H1 (cell line): ENCODE results near the gene GUCY1A1. TPM values are rescaled to one million over a fixed set of nuclear protein-coding genes. Genes with fewer than 3 reads are reported as not detected.

Source experiments
- CTCF ChIA-PET: fragments of 300-600 bp; sonication (Branson Sonifier 250); formaldehyde crosslinking; loops from one replicate; lab custom pipeline; 2021; ENCODE audit not compliant: partially characterized antibody; lab: Charles Lee
- POLR2A ChIA-PET: fragments of 300-600 bp; sonication (Branson Sonifier 250); formaldehyde crosslinking; loops from one replicate; lab custom pipeline; 2021; ENCODE audit warnings: inconsistent platforms; ENCODE audit not compliant: partially characterized antibody; lab: Charles Lee
- DNase-seq, 2 experiments: peaks; one replicate each; pipeline versions ENCODE4 v3.0.0 to v3.0.0-alpha.2; 2010 to 2022; ENCODE audit warnings: low spot score in 2 of 2, low read depth in 1 of 2, mixed read lengths in 1 of 2
- FAIRE-seq: peaks from 2 replicates; lab custom pipeline; 2011; peaks lifted over from hg19 to GRCh38; lab: Jason Lieb, UNC
- H2AFZ ChIP-seq: 2 replicates; pipeline ENCODE4 v1.8.1; 2012; ENCODE audit warnings: low read length, inconsistent platforms
- H2AK5ac ChIP-seq: 2 replicates; pipeline ENCODE4 v1.6.1; 2013; ENCODE audit warnings: low read depth, low read length
- H2BK120ac ChIP-seq: replicated peaks from 2 replicates; pipeline ENCODE3; 2013; ENCODE audit warnings: low read depth, low read length, inconsistent platforms
- H2BK12ac ChIP-seq: 2 replicates; pipeline ENCODE4 v1.6.1; 2013; ENCODE audit warnings: low read depth, low read length
- H2BK15ac ChIP-seq: 2 replicates; pipeline ENCODE4 v1.6.1; 2013; ENCODE audit warnings: low read length
- H2BK20ac ChIP-seq: 2 replicates; pipeline ENCODE4 v1.6.1; 2013; ENCODE audit warnings: low read length
- H2BK5ac ChIP-seq: 2 replicates; pipeline ENCODE4 v1.6.1; 2013; ENCODE audit warnings: low read depth, low read length
- H3K14ac ChIP-seq: 2 replicates; pipeline ENCODE4 v1.6.1; 2013; ENCODE audit warnings: inconsistent platforms; ENCODE audit not compliant: insufficient read length
- H3K18ac ChIP-seq: 2 replicates; pipeline ENCODE4 v1.6.1; 2013; ENCODE audit warnings: low read length; ENCODE audit errors: extremely low read depth
- H3K23ac ChIP-seq: 2 replicates; pipeline ENCODE4 v1.6.1; 2013; ENCODE audit warnings: inconsistent platforms; ENCODE audit not compliant: insufficient read length
- H3K23me2 ChIP-seq: 2 replicates; pipeline ENCODE4 v1.6.1; 2013; ENCODE audit warnings: low read depth, low read length
- H3K27ac ChIP-seq: 2 replicates; pipeline ENCODE4 v1.6.1; 2011; ENCODE audit warnings: low read depth, low read length, inconsistent platforms
- H3K27me3 ChIP-seq, 4 experiments: replicated peaks in 1 of 4; 1 replicate in 1 of 4; 2 replicates in 3 of 4; pipeline versions ENCODE4 v1.6.1 to v1.8.1; 2011 to 2013; ENCODE audit warnings: low read length in 3 of 4, mild to moderate bottlenecking in 3 of 4, inconsistent platforms in 2 of 4, mixed read lengths in 2 of 4, moderate library complexity in 1 of 4; ENCODE audit not compliant: control insufficient read depth in 3 of 4, insufficient read depth in 3 of 4; ENCODE audit errors: extremely low read depth in 1 of 4
- H3K36me3 ChIP-seq, 4 experiments: 2 replicates each; pipeline versions ENCODE4 v1.6.1 to v1.8.1; 2011 to 2013; ENCODE audit warnings: mild to moderate bottlenecking in 4 of 4, low read length in 3 of 4, moderate library complexity in 2 of 4, control low read depth in 1 of 4, inconsistent platforms in 1 of 4; ENCODE audit not compliant: insufficient read depth in 4 of 4, control insufficient read depth in 2 of 4
- H3K4ac ChIP-seq: replicated peaks from 2 replicates; pipeline ENCODE3; 2013; ENCODE audit warnings: low read length, low read depth, mixed read lengths, inconsistent platforms; ENCODE audit not compliant: insufficient read length
- H3K4me1 ChIP-seq, 4 experiments: replicated peaks in 1 of 4; 1 replicate in 1 of 4; 2 replicates in 3 of 4; pipeline versions ENCODE4 v1.6.1 to v1.8.1; 2011 to 2013; ENCODE audit warnings: low read length in 3 of 4, inconsistent platforms in 2 of 4, mixed read lengths in 1 of 4; ENCODE audit not compliant: insufficient read depth in 4 of 4, control insufficient read depth in 3 of 4
- H3K4me2 ChIP-seq, 2 experiments: 2 replicates each; pipeline versions ENCODE4 v1.6.1 to v1.8.1; 2011 to 2013; ENCODE audit warnings: low read depth in 2 of 2, low read length in 2 of 2, control low read depth in 1 of 2, inconsistent platforms in 1 of 2, mild to moderate bottlenecking in 1 of 2; ENCODE audit not compliant: insufficient read depth in 1 of 2
- H3K4me3 ChIP-seq, 4 experiments: fragments of 200-600, 300-600 bp in 1 of 4; sonication (generic), shearing (Covaris generic), sonication (Bioruptor Twin) in 1 of 4; 2 replicates each; pipeline versions ENCODE4 v1.5.1 to v1.8.1; 2011 to 2016; ENCODE audit warnings: low read length in 4 of 4, low read depth in 3 of 4, control low read depth in 2 of 4, inconsistent platforms in 2 of 4, mild to moderate bottlenecking in 2 of 4, mixed read lengths in 1 of 4, moderate library complexity in 1 of 4; ENCODE audit not compliant: insufficient read depth in 2 of 4; ENCODE audit errors: extremely low read depth in 1 of 4
- H3K56ac ChIP-seq: replicated peaks from 2 replicates; pipeline ENCODE3; 2013; ENCODE audit warnings: low read depth, mild to moderate bottlenecking, mixed read lengths, low read length, inconsistent platforms; ENCODE audit not compliant: insufficient read length
- H3K79me1 ChIP-seq: 2 replicates; pipeline ENCODE4 v1.6.1; 2013; ENCODE audit warnings: low read depth, low read length, control low read depth
- H3K79me2 ChIP-seq, 2 experiments: 2 replicates each; pipeline versions ENCODE4 v1.6.1 to v1.8.1; 2012 to 2013; ENCODE audit warnings: low read length in 2 of 2, mild to moderate bottlenecking in 2 of 2, inconsistent platforms in 1 of 2; ENCODE audit not compliant: insufficient read depth in 2 of 2, control insufficient read depth in 1 of 2
- H3K9ac ChIP-seq, 4 experiments: replicated peaks in 1 of 4; 1 replicate in 1 of 4; 2 replicates in 3 of 4; pipeline versions ENCODE4 v1.6.1 to v1.8.1; 2011 to 2013; ENCODE audit warnings: low read depth in 3 of 4, low read length in 3 of 4, control low read depth in 2 of 4, mild to moderate bottlenecking in 2 of 4, moderate library complexity in 2 of 4, inconsistent platforms in 1 of 4; ENCODE audit errors: extremely low read depth in 1 of 4
- H3K9me3 ChIP-seq, 2 experiments: 2 replicates each; pipeline versions ENCODE4 v1.6.1 to v1.8.1; 2012 to 2013; ENCODE audit warnings: mild to moderate bottlenecking in 2 of 2, moderate library complexity in 2 of 2, control low read depth in 1 of 2, inconsistent platforms in 1 of 2, low read depth in 1 of 2, low read length in 1 of 2, mixed read lengths in 1 of 2; ENCODE audit not compliant: insufficient read depth in 2 of 2
- H4K20me1 ChIP-seq, 2 experiments: replicated peaks in 1 of 2; 2 replicates each; pipeline versions ENCODE3 to v1.8.1; 2011 to 2013; ENCODE audit warnings: inconsistent platforms in 2 of 2, low read length in 2 of 2, mild to moderate bottlenecking in 1 of 2; ENCODE audit not compliant: insufficient read depth in 2 of 2, control insufficient read depth in 1 of 2
- H4K5ac ChIP-seq: 2 replicates; pipeline ENCODE4 v1.6.1; 2013; ENCODE audit warnings: low read length, low read depth, mixed read lengths, inconsistent platforms; ENCODE audit not compliant: insufficient read length
- H4K8ac ChIP-seq: 2 replicates; pipeline ENCODE4 v1.8.0; 2013; ENCODE audit warnings: mild to moderate bottlenecking, moderate library complexity, low read length, inconsistent platforms; ENCODE audit not compliant: insufficient read depth; ENCODE audit errors: extremely low read depth
- H4K91ac ChIP-seq: replicated peaks from 2 replicates; pipeline ENCODE3; 2013; ENCODE audit warnings: low read length, mixed read lengths, inconsistent platforms; ENCODE audit not compliant: insufficient read length
- CTCF ChIP-seq, 3 experiments: IDR thresholded peaks; 1 replicate in 2 of 3; 2 replicates in 1 of 3; pipeline versions ENCODE4 v1.5.1 to v1.6.1; 2011; ENCODE audit warnings: low read length in 3 of 3, mild to moderate bottlenecking in 3 of 3, inconsistent platforms in 2 of 3, low read depth in 1 of 3, moderate library complexity in 1 of 3; ENCODE audit not compliant: insufficient read depth in 1 of 3; ENCODE audit errors: control extremely low read depth in 1 of 3
- EZH2 ChIP-seq: fragments of 200-600 bp; sonication (generic); IDR thresholded peaks from 2 replicates; pipeline ENCODE4 v1.7.1; 2012; ENCODE audit warnings: low read depth, mild to moderate bottlenecking, moderate library complexity, low read length, inconsistent platforms; ENCODE audit not compliant: severe bottlenecking
- KDM1A ChIP-seq: fragments of 200-600, 300-600 bp; sonication (generic); IDR thresholded peaks from 2 replicates; pipeline ENCODE4 v1.7.1; 2016; ENCODE audit warnings: mild to moderate bottlenecking, low read length, borderline replicate concordance
- KDM5A ChIP-seq: fragments of 200-600 bp; IDR thresholded peaks from 2 replicates; pipeline ENCODE4 v1.7.1; 2012; ENCODE audit warnings: mild to moderate bottlenecking, low read length, inconsistent platforms, mixed read lengths
- NANOG ChIP-seq: IDR thresholded peaks from 2 replicates; pipeline ENCODE4 v1.6.1; 2011; ENCODE audit warnings: low read length, low read depth, mild to moderate bottlenecking, inconsistent platforms; ENCODE audit not compliant: insufficient read depth, poor library complexity, severe bottlenecking
- RFX5 ChIP-seq: IDR thresholded peaks from 2 replicates; pipeline ENCODE4 v1.6.1; 2011; ENCODE audit warnings: low read depth, low read length, improper control_type of control experiment, borderline replicate concordance
- RNF2 ChIP-seq: fragments of 200-900, 300-1000 bp; sonication (generic); IDR thresholded peaks from 2 replicates; pipeline ENCODE4 v1.7.1; 2016; ENCODE audit warnings: borderline replicate concordance, low read depth, mild to moderate bottlenecking, antibody characterized with exemption, low read length; ENCODE audit not compliant: poor library complexity, severe bottlenecking; ENCODE audit errors: missing control alignments
- TAF7 ChIP-seq: optimal IDR thresholded peaks from 2 replicates; pipeline ENCODE3; 2011; ENCODE audit warnings: low read depth, mild to moderate bottlenecking, inconsistent platforms, low read length, moderate library complexity, borderline replicate concordance
- TEAD4 ChIP-seq: IDR thresholded peaks from 2 replicates; pipeline ENCODE4 v1.6.1; 2012; ENCODE audit warnings: low read depth, low read length, inconsistent platforms, mixed read lengths
- WGBS, 2 experiments: shearing (Covaris generic) in 1 of 2; methylation state at CpG; one replicate each; pipeline versions ENCODE4 v1.1.6 to v1.1.7; 2013 to 2015; ENCODE audit warnings: low lambda C conversion rate in 2 of 2, mixed read lengths in 2 of 2, inconsistent platforms in 1 of 2, low coverage in 1 of 2, missing lambda C conversion rate in 1 of 2; ENCODE audit not compliant: insufficient replicate concordance in 2 of 2, insufficient coverage in 1 of 2, insufficient read length in 1 of 2; ENCODE audit errors: extremely low coverage in 1 of 2, missing lambda C conversion rate in 1 of 2; 5-methylcytosine and 5-hydroxymethylcytosine counted together
- polyA plus RNA-seq, 7 experiments: library from polyadenylated mRNA; depleted of rRNA in 3 of 7; stranded (reverse) in 5 of 7; unstranded in 2 of 7; fragments of >200 nt in 5 of 7; fragments of 200-250 nt in 2 of 7; gene quantifications; 1 replicate in 5 of 7; 2 replicates in 1 of 7; 4 replicates in 1 of 7; pipeline versions ENCODE4 v1.2.1 to v1.2.3, GENCODE V29; 2011 to 2013; ENCODE audit warnings: missing spikeins in 2 of 7, mixed read lengths in 2 of 7
- total RNA-seq: library from RNA; stranded (reverse); fragmentation: NEBNext Ultra II Directional; extraction: Animal tissue kit (Norgen Biotek cat#: 25700); gene quantifications from 2 replicates; pipeline ENCODE4 v1.2.1, GENCODE V29; 2021

GUCY1A1 gene
- total and polyA plus RNA-seq, 2 of the 8 experiments (the other 6 are each of a cell fraction or from before 2014, with no cell fraction given) = not detected

GRCh38 chr4:155742310-155743015 lies 75.8 kb downstream of the GUCY1A1 start:
- POLR2A ChIA-PET = no interaction called here
- Histone ChIP-seq H2BK5ac (no peak overlapping the region), H3K27me3 (no peaks in the 10 kb centered on the region), H3K4me1 (no peaks in the 10 kb centered on the region), H3K79me1 (no peaks in the 10 kb centered on the region), H4K5ac (no peak overlapping the region), H2BK120ac (no peak overlapping the region), H3K23ac (no peak overlapping the region), H4K91ac (no peak overlapping the region), H3K27ac (no peak overlapping the region), H2AK5ac (no peak overlapping the region), H2AFZ (no peak overlapping the region), H3K23me2 (no peaks in the 10 kb centered on the region), H3K9ac (no peak overlapping the region), H4K8ac (no peak overlapping the region), H3K14ac (no peak overlapping the region), H2BK20ac (no peak overlapping the region), H4K20me1 (no peaks in the 10 kb centered on the region), H3K56ac (no peak overlapping the region), H2BK12ac (no peak overlapping the region), H3K4me3 (no peak overlapping the region), H3K9me3 (no peaks in the 10 kb centered on the region), H3K36me3 (no peaks in the 10 kb centered on the region), H3K4me2 (no peak overlapping the region), H2BK15ac (no peak overlapping the region), H3K18ac (no peak overlapping the region), H3K4ac (no peak overlapping the region), H3K79me2 (no peaks in the 10 kb centered on the region)
- no peak for TF ChIP-seq KDM1A
- no peak for TF ChIP-seq TAF7
- TF ChIP-seq RFX5 = no peak
- no peak for TF ChIP-seq RNF2
- TF ChIP-seq CTCF (IDR thresholded peaks at IDR 0.05; ENCODE audit: control extremely low read depth in 1 of 3, insufficient read depth in 1 of 3, low read depth in 1 of 3, low read length in 3 of 3) = peak in 1 of 3 experiments; percentile 36; a peak in 1 of 4 replicates
- no peak for TF ChIP-seq EZH2
- no peak for TF ChIP-seq NANOG
- no peak for TF ChIP-seq TEAD4
- no peak for TF ChIP-seq KDM5A
- no peak for DNase-seq
- CTCF ChIA-PET = interaction anchor here (0.7 to 1.2 kb wide), 8 partner anchors 8 to 406 kb away, joined by 3 to 6 read pairs (median 3); no protein-coding TSS in a partner anchor
- FAIRE-seq = no peak
- WGBS, 2 experiments = 98% methylated on average over 3 of the region's 3 CpGs; no CpG with 5 or more reads in 1 of the 2 experiments
